ENCODE data around the gene MOB3B.
"Not testable (repeated sequence)": the region's sequence is repeated elsewhere in the genome, so short reads cannot be mapped to it uniquely, and the experiment has no call there.

The MOB3B gene

DNA sequence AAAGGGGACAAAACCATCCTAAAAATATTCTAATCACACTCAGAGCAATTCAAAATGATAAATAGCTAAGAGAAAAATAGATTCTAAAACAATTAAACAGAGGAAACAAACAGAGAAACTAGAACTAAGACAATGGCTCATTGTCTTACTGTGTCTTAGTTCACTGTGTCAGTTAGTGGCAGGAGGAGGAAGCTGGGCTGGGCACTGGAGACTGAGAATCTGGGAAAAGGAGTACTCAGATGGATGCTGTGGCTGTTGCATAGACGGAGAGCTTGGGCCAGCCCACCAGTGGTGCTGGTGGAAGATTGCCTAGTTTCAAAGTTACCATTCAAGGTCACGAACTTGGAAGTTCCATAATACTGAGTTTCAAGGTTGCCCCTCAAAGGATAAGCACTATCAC, 100.2 kb downstream of the MOB3B start:
- H3K36me3 ChIP-seq (ENCODE audit: control insufficient read depth, insufficient read depth, low read length) = no peaks in the 10 kb centered on the region
- no peak overlapping the region for H3K4me3 ChIP-seq (ENCODE audit: insufficient read depth, low read depth, low read length, poor library complexity, severe bottlenecking)
- H3K27ac ChIP-seq (ENCODE audit: insufficient read depth, low read length, poor library complexity, severe bottlenecking) = no peak overlapping the region
- DNase-seq = no peak
- H3K9me3 ChIP-seq (ENCODE audit: control insufficient read depth, low read length) = no peaks in the 10 kb centered on the region
- no peaks in the 10 kb centered on the region for H3K4me1 ChIP-seq (ENCODE audit: control insufficient read depth, insufficient read depth, low read length, poor library complexity, severe bottlenecking)
- H3K27me3 ChIP-seq (replicated peaks; ENCODE audit: control insufficient read depth, insufficient read depth, low read length, poor library complexity, severe bottlenecking) = no peaks in the 10 kb centered on the region

DNA sequence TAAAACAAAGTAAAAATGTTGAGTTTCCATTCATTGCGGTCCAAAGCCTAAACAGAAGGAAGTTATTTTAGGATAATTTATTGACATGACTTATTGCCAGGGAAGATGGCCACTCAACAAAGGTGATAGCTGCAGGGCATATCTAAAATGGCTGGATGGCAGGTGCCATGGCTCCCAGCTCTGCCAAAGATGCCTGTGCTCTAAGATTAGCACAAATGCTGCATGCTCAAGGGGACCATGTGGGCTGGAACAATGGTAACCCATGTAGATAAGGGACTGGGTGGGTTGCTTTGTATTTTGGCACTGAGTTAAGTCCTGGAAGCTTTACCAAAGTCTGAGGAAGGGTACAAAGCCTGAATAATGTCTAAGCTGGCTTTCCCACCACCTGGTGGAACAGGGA, 101.1 kb downstream of the MOB3B start:
- H3K4me1 ChIP-seq (ENCODE audit: control insufficient read depth, insufficient read depth, low read length, poor library complexity, severe bottlenecking) = no peaks in the 10 kb centered on the region
- H3K27me3 ChIP-seq (replicated peaks; ENCODE audit: control insufficient read depth, insufficient read depth, low read length, poor library complexity, severe bottlenecking) = no peaks in the 10 kb centered on the region
- no peak overlapping the region for H3K4me3 ChIP-seq (ENCODE audit: insufficient read depth, low read depth, low read length, poor library complexity, severe bottlenecking)
- H3K27ac ChIP-seq (ENCODE audit: insufficient read depth, low read length, poor library complexity, severe bottlenecking) = no peak overlapping the region
- no peaks in the 10 kb centered on the region for H3K36me3 ChIP-seq (ENCODE audit: control insufficient read depth, insufficient read depth, low read length)
- DNase-seq = no peak
- no peaks in the 10 kb centered on the region for H3K9me3 ChIP-seq (ENCODE audit: control insufficient read depth, low read length)

DNA sequence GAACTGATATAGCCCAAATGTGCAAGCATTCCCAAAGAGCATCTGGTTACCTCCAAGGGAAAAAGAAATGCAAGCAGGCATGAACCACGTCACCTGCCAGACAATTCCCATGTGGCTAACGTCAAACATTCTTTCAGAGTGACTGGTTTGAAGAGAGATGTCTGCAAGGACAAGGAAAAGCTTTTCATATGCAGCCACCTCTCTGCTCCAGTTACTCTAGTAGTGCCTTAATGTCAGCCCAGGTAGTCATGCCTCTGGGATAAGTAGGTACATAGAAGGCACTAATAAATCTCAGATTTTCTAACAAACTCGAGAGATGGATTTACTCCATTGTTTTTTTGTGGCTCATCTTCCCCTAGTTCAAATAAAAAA, 102.4 kb downstream of the MOB3B start:
- Histone ChIP-seq H3K9me3 (ENCODE audit: control insufficient read depth, low read length) (no peaks in the 10 kb centered on the region), H3K36me3 (ENCODE audit: control insufficient read depth, insufficient read depth, low read length) (no peaks in the 10 kb centered on the region), H3K27ac (ENCODE audit: insufficient read depth, low read length, poor library complexity, severe bottlenecking) (no peak overlapping the region), H3K4me3 (ENCODE audit: insufficient read depth, low read depth, low read length, poor library complexity, severe bottlenecking) (no peak overlapping the region), H3K4me1 (ENCODE audit: control insufficient read depth, insufficient read depth, low read length, poor library complexity, severe bottlenecking) (no peaks in the 10 kb centered on the region), H3K27me3 (replicated peaks; ENCODE audit: control insufficient read depth, insufficient read depth, low read length, poor library complexity, severe bottlenecking) (no peaks in the 10 kb centered on the region)
- no peak for DNase-seq

DNA sequence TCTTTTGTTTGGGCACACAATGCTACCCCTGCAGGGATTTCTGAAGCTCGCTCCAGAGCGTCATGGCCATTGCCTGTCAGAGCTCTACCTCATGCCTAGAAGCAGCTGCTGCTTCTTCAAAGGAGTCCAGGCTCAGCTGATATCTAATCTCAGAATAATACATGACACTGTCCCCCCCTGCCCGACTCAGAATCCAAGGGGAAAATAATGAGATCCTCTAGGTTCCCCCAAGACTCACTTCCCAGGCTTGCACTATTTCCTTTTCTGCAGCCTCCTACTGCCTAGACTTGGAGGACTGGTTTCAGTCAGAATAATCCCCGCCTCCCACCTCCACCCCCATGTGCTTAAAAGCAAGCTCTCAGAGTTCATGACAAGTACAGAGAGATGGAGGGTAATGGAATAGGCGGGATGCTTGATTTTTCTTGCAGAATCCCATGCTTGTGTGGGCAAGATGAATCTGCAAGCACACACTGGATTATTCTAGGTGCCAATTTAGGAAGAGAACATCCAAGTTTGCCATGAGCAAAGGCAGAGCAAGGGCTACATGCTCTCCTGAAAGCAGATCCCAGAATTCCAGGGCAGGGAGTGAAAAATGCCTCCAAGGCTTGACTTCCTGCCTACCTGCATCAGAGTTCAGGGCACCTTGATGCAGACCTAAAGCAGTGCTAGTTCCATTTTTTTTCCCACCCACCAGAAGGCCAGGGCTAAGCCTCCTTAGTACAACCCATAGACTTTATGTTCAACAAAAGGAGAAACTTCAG, 102.9 kb downstream of the MOB3B start:
- Histone ChIP-seq H3K27ac (ENCODE audit: insufficient read depth, low read length, poor library complexity, severe bottlenecking) (no peak overlapping the region), H3K9me3 (ENCODE audit: control insufficient read depth, low read length) (no peaks in the 10 kb centered on the region), H3K36me3 (ENCODE audit: control insufficient read depth, insufficient read depth, low read length) (no peaks in the 10 kb centered on the region), H3K4me1 (ENCODE audit: control insufficient read depth, insufficient read depth, low read length, poor library complexity, severe bottlenecking) (no peaks in the 10 kb centered on the region), H3K27me3 (replicated peaks; ENCODE audit: control insufficient read depth, insufficient read depth, low read length, poor library complexity, severe bottlenecking) (no peaks in the 10 kb centered on the region), H3K4me3 (ENCODE audit: insufficient read depth, low read depth, low read length, poor library complexity, severe bottlenecking) (no peak overlapping the region)
- DNase-seq = no peak

DNA sequence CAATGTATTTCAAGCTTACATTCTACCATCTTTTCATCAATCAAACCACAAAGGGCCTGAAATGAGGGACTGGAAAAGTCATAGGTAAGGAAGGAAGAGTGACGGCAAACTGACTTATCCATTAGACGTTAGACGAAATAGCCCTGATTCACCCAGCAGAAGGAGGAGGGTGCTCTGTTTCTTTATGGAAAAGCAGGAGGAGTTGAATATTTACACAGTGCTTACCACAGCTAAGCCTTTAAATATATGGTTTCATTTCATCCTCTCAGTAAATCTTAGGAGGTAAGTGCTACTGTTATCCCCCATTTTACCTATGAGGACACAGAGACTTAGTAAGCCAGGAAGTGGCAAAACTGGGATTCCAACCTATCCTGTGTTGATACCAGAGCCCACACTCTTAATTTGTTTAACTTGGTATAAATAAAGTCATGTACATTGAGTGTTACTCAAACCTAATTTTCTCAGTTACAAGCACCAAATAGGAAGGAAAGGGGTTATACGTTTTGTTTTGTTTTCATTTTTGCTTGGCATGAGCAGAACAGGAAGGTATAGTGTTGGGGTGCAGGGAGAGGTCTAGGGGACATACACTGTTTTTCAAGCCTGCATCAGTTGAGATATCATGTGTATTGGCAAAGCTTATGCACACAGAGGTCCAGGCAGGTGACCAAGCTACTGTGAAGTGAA, 103.6 kb downstream of the MOB3B start:
- Histone ChIP-seq H3K27ac (ENCODE audit: insufficient read depth, low read length, poor library complexity, severe bottlenecking) (no peak overlapping the region), H3K4me3 (ENCODE audit: insufficient read depth, low read depth, low read length, poor library complexity, severe bottlenecking) (no peak overlapping the region), H3K27me3 (replicated peaks; ENCODE audit: control insufficient read depth, insufficient read depth, low read length, poor library complexity, severe bottlenecking) (no peaks in the 10 kb centered on the region), H3K36me3 (ENCODE audit: control insufficient read depth, insufficient read depth, low read length) (no peaks in the 10 kb centered on the region), H3K4me1 (ENCODE audit: control insufficient read depth, insufficient read depth, low read length, poor library complexity, severe bottlenecking) (no peaks in the 10 kb centered on the region), H3K9me3 (ENCODE audit: control insufficient read depth, low read length) (no peaks in the 10 kb centered on the region)
- DNase-seq = no peak

DNA sequence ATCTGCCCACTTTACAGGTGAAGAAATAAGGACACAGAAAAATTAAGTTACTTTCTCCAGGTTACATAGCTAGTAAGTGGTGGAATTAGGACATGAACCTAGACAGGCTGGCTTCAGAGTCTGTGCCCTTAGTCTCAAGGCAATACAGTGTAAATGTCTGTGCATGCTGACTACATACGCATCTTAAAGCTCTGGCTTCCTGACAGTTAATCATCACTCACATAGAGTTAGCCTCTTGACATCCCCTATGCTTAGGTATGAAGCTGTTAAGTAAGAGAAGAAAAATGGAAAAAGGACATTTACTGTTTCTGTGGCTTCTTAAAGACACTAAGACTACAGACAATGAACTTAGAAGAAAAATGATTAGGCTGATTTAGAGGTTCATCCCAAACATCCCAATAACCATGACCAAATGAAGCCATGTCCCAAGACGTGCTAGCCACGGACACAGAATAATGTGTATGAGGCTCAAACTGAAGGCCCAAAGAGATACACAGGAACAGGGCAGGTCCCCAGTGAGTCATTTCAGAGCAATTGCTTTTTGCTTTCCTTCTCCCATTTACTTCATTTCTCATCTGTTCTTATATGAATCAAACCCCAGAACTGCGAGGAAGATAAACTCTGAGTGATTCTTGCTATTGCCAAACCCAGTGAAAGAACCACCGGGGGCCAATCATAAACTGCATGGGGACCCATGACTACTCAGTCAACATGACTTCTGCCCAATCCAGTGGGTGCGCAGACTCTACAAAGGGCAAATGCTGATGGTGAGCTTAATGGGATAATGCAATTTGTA, 105.5 kb downstream of the MOB3B start:
- Histone ChIP-seq H3K27ac (ENCODE audit: insufficient read depth, low read length, poor library complexity, severe bottlenecking) (no peak overlapping the region), H3K27me3 (replicated peaks; ENCODE audit: control insufficient read depth, insufficient read depth, low read length, poor library complexity, severe bottlenecking) (no peaks in the 10 kb centered on the region)
- no peak for DNase-seq

DNA sequence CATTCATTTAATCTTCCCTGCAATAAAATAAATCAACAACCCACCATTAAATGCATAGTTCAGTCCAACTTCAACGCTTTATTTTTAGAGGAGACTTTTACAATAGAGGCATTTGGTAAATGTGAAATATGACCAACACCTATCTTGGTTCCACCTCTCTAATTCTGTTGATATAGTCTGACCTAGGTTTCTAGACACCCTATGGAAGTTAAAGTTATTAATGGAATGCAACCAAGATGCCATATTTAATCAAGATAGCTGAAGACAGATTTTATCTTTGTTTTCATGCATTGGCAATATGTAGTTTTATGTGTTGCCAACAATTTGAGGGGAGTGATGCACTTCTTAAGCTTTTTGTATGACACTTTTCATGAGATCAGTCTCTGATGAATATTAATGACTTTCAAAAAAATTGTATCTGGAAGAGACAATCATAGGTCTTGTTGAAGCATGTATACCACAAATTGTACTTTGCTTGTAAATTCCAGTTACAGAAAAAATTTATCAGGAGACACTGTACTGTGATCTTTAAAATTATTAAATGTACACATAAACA, 107.3 kb downstream of the MOB3B start:
- Histone ChIP-seq H3K36me3 (ENCODE audit: control insufficient read depth, insufficient read depth, low read length) (no peaks in the 10 kb centered on the region), H3K27ac (ENCODE audit: insufficient read depth, low read length, poor library complexity, severe bottlenecking) (no peak overlapping the region), H3K9me3 (ENCODE audit: control insufficient read depth, low read length) (no peaks in the 10 kb centered on the region), H3K4me1 (ENCODE audit: control insufficient read depth, insufficient read depth, low read length, poor library complexity, severe bottlenecking) (no peaks in the 10 kb centered on the region), H3K27me3 (replicated peaks; ENCODE audit: control insufficient read depth, insufficient read depth, low read length, poor library complexity, severe bottlenecking) (no peaks in the 10 kb centered on the region), H3K4me3 (ENCODE audit: insufficient read depth, low read depth, low read length, poor library complexity, severe bottlenecking) (no peak overlapping the region)
- no peak for DNase-seq

More for the DNA sequence above, 105.5 kb downstream of the MOB3B start:
- no peaks in the 10 kb centered on the region for H3K4me1 ChIP-seq (ENCODE audit: control insufficient read depth, insufficient read depth, low read length, poor library complexity, severe bottlenecking)
- no peaks in the 10 kb centered on the region for H3K36me3 ChIP-seq (ENCODE audit: control insufficient read depth, insufficient read depth, low read length)
- no peaks in the 10 kb centered on the region for H3K9me3 ChIP-seq (ENCODE audit: control insufficient read depth, low read length)
- H3K4me3 ChIP-seq (ENCODE audit: insufficient read depth, low read depth, low read length, poor library complexity, severe bottlenecking) = no peak overlapping the region

DNA sequence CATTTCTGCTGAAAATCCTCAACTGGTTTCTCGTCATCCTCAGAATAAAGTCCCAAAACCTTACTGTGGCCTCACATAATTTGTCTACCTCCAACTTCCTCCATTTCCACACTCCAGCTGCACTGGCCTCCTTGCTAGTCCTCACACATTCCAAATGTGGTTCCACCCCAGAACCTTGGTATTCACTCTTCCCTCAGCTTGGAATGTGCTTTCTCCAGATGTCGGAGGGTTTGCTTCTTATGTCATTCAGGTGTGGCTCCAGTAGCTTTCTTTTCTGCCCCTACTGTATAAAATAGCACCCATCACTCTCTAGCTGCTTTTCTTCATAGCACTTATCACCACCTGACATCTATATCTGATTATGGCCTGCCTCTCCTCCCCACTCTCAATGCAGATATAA, 108.0 kb downstream of the MOB3B start:
- Histone ChIP-seq H3K36me3 (ENCODE audit: control insufficient read depth, insufficient read depth, low read length) (no peaks in the 10 kb centered on the region), H3K9me3 (ENCODE audit: control insufficient read depth, low read length) (no peaks in the 10 kb centered on the region), H3K27me3 (replicated peaks; ENCODE audit: control insufficient read depth, insufficient read depth, low read length, poor library complexity, severe bottlenecking) (no peaks in the 10 kb centered on the region), H3K27ac (ENCODE audit: insufficient read depth, low read length, poor library complexity, severe bottlenecking) (no peak overlapping the region), H3K4me3 (ENCODE audit: insufficient read depth, low read depth, low read length, poor library complexity, severe bottlenecking) (no peak overlapping the region), H3K4me1 (ENCODE audit: control insufficient read depth, insufficient read depth, low read length, poor library complexity, severe bottlenecking) (no peaks in the 10 kb centered on the region)
- no peak for DNase-seq

DNA sequence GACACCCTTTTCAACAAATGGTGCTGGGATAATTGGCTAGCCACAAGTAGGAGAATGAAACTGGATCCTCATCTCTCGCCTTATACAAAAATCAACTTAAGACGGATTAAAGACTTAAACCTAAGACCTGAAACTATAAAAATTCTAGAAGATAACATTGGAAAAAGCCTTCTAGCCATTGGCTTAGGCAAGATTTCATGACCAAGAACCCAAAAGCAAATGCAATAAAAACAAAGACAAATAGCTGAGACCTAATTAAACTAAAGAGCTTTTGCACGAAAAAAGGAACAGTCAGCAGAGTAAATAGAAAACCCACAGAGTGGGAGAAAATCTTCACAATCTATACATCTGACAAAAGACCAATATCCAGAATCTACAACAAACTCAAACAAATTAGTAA, 110.1 kb downstream of the MOB3B start:
- not testable (repeated sequence) for DNase-seq; H3K4me3 ChIP-seq (ENCODE audit: insufficient read depth, low read depth, low read length, poor library complexity, severe bottlenecking); H3K4me1 ChIP-seq (ENCODE audit: control insufficient read depth, insufficient read depth, low read length, poor library complexity, severe bottlenecking); H3K36me3 ChIP-seq (ENCODE audit: control insufficient read depth, insufficient read depth, low read length); H3K27ac ChIP-seq (ENCODE audit: insufficient read depth, low read length, poor library complexity, severe bottlenecking); H3K27me3 ChIP-seq (replicated peaks; ENCODE audit: control insufficient read depth, insufficient read depth, low read length, poor library complexity, severe bottlenecking); H3K9me3 ChIP-seq (ENCODE audit: control insufficient read depth, low read length)
